ENCODE data around the gene FBXL14.

FBXL14 gene, protein sequence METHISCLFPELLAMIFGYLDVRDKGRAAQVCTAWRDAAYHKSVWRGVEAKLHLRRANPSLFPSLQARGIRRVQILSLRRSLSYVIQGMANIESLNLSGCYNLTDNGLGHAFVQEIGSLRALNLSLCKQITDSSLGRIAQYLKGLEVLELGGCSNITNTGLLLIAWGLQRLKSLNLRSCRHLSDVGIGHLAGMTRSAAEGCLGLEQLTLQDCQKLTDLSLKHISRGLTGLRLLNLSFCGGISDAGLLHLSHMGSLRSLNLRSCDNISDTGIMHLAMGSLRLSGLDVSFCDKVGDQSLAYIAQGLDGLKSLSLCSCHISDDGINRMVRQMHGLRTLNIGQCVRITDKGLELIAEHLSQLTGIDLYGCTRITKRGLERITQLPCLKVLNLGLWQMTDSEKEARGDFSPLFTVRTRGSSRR

DNA sequence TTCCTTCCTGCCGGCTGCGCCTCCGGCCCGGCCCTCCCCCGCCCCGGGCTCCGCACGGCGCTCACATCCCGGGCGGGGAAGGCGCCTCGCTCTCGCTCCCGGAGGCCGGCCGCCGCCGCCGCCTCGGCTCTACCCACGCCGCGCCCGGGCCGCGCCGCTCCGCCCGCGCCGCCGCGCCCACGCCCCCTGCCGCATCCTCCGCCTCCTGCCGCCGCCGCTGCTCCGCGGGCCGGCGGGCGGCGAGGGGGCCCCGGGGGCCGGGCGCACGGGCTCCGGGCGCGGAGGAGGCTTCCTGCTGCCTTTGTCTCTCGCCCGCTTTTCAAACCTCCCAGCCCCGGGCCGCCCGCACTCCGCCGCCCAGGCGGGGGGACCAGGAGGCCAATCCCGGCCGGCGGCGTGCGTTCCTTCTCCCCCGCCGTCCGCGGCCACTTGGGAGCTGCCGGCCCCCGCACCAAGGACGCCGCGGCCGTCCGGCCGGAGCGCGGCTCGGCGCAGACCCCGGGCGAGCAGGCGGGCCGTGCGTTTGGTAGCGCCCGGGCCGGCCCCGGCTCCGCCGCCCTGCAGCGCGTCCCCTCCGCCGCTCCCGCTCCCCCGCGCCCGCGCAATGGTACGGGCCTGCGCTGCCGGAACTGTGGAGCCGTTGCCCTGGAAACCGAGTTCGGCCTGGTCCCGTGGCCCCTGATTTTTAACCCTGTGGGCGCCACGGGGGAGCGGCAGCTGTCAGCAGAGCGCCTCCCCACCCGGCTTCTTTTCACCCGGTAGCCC lies at the start of gene FBXL14:
FBXL14 (minus strand) TSS at position 321 of the 765 bp plus-strand sequence. CDS start 515 bp downstream, outside the sequence.
- DNase-seq: peak; percentile 91

DNA sequence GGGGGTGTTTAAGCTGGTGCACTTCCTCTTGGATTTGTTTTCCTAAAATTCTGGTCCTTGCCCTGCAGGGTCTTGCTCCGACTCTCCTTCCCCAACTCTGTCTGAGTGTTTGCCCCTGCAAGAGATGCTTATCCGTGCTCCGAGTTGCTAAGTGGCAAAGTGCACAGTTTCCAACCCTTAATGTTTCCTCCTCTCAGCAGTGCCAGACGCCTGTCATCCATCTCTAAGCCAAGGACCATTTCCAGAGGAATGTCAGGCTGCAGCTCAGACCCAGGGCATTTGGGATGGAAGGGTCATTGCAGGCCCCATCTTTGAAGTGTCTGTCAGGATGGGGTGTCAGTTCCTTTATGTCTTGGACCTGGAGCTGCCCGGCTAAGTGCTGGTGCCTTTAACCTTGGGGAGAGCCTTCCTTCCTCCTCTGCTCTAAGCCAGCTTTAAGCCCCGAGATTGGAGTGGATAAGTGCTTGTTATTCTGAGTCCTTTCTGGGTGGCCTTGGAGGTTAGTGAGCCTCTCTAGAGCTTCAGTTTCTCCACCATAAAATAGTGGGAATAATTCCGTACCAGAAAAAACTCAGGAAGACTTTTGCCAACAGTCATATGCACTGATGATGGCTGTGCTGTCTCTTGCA lies 49.6 kb upstream of the FBXL14 start:
- DNase-seq: no peak

DNA sequence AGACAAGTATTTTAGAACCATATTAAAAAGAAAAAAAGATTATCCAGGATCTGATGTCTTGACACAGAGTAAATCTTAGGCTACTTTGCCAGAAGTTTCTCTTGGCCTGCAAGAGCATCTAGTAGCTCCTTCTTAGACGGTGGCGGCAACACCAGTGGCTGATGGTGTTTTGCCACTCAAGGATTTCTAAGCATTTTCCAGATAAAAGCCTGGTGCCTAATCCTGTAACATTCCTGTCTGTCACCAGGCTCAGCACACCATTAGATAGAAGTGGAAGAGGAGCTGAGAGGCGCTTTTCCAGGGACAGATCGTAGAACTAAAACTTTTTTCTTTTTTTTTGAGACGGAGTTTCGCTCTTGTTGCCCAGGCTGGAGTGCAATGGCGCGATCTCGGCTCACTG lies 48.7 kb upstream of the FBXL14 start:
- DNase-seq: no peak

DNA sequence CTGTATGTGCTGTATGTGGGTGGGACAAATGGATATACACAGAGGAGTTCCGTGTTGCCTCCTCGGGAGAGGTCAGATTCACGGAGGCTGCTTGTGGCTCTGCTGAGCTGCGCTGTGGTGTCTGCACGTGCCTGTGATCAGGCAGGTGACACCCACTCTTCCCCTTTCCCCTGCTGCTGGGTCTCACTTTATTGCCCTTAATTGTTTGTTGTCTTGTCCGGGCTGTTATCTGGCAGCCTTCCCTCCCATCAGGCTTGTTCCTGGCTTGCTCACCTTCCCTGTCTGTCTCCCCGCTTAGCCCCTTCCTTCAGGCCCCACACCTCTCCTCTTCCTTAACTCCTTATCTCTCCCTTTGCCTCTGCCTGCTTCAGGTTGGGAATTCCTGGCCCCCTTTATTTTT lies 48.1 kb upstream of the FBXL14 start:
- no peak for DNase-seq

DNA sequence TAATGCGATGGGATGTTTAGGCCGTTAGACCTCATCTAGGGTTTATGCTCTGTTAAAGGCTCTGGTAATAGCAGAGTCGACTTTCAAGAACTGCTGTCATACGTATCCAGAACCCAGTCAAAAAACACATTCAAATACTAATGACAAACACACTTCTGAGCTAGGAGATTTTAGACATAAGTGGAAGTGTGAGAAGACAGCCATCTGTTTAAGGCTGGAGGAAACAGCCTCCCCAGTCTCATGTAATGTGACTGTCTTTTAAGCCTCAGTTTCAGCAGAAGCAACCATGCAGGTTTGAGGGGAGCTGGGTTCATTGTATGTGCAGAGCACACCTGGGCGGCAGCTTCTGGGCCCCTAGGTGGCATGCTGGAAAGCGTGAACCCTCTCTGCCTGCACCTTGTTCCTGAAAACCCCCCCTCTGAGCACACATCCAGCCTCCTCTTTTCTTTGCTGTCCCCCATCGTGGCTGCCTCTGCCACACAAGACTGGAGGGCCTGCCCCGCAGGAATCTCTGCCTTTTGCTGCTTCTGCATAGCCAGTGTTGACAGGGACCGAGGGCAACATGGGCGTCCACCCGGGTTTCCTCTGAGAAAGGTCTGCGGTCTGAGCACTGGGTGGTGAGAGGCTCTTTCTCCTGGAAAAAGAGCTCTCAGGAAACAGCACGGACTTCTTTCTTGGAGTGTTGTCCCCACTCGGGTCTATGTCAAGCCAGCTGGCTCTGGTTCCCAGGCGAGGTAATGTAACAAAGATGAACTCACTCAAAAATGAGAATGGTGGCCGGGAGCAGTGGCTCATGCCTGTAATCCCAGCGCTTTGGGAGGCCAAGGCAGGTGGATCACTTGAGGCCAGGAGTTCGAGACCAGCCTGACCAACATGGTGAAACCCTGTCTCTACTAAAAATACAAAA lies 46.2 kb upstream of the FBXL14 start:
- no peak for DNase-seq

DNA sequence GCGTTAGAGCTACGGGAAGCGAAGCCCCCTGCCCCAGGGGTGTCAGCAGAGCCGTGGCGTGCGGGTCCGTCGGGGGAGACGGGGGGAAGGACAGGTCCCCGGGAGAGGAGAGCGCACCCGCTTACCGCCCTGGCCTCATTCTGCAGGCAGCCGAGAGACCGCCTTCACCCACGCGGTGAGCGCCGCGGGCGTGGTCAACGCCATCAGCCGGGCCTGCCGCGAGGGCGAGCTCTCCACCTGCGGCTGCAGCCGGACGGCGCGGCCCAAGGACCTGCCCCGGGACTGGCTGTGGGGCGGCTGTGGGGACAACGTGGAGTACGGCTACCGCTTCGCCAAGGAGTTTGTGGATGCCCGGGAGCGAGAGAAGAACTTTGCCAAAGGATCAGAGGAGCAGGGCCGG lies 45.2 kb upstream of the FBXL14 start:
- no peak for DNase-seq

DNA sequence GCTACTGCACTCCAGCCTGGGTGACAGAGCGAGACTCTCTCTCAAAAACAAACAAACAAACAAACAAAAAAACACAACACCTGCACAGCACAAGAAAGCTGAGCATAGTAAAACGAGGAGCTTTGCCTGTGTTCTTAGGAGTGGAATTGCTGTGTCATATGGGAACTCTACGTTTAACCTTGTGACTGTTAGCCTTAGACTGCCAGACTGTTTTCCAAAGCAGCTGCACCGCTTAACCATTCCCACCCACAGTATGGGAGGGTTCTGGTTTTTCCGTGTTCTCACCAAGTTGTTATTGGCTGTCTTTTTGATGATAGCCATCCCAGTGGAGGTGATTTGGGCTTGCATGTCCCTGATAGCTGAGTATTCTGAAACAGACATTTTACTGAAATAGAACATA lies 43.8 kb upstream of the FBXL14 start:
- no peak for DNase-seq

DNA sequence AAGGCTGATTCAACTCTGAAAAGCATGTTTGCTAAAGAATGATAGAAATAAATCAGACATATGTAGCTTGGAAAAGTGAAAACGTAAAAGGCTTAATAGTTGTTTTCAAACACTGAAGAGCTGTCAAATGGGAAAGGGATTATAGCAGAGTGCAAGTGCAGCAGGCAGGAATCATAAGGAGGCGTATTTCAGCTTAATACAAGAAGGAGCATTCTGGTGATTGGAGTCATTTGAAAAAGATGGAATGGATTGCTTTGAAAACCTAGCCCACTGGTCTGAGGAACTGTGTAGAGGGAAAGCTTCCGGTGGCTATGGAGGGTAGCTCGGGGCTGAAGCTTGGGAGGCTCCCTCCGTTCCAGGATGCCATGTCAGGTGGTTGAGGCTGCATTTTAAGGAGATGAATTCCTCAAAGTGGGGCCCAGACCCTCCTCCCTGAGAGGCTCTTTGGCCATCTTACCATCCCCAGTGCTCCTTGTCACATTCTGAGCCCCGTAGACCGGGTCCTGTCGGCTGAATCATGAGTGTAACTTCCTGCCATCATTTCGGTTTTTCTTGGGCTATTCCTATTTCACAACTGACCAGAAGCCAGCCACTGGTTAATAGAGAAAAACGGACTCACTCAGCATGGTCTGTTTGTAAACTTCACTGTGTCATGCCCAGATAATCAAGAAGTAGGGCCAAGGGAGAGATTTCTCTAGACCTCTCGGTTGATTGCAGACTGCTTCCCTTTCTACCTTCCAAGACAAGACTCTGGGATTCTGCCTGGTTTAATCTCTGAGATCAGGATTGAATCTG lies 41.1 kb upstream of the FBXL14 start:
- no peak for DNase-seq

DNA sequence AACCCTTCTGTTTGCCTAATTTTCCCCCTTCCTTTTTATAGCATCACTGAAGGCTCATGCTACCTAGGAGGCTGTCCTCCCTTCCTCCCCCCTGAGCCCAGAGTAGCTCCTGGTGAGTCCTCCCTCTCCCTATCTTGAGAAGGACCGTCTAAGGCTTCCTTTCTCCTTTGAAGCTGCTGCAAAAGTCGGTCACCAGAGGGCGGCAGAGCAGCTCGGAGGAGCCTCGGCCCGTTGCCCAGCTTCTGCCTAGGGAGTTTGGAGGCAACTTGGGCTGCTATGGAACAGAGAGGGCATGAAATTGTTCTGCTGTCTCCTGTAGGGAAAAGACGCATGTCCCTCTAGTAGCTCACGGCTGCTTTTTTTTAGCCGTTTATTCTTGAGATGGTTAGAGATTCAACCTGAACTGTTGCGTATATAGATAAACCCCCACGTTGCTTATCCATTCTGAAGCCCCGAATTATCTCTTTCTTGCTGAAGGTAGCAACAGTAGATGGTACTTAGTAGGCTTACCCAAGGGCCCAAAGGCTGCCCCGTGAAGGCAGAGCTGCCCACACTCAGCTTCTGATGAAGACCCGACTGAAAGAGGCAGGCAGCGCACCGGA lies 40.3 kb upstream of the FBXL14 start:
- DNase-seq: peak; percentile 52

DNA sequence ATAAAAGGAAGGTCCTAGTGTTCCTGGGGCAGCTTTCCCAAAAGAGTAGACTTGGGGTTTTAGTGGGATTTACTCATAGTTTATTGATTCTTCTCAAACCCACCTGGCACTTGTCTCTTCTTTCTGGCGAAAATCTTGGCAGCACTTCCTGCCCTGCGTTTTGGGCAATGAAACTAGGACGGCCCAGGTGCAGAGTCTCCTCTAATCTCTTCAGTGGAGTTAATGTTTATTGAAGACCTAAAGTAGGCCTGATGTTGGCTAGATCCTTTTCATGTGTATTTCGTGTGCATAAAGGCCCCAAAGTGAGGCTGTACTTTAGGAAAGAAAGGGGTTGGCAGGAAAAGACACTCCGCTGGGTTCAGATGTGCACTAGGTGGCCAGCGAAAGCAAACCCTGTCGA lies 39.8 kb upstream of the FBXL14 start:
- no peak for DNase-seq

DNA sequence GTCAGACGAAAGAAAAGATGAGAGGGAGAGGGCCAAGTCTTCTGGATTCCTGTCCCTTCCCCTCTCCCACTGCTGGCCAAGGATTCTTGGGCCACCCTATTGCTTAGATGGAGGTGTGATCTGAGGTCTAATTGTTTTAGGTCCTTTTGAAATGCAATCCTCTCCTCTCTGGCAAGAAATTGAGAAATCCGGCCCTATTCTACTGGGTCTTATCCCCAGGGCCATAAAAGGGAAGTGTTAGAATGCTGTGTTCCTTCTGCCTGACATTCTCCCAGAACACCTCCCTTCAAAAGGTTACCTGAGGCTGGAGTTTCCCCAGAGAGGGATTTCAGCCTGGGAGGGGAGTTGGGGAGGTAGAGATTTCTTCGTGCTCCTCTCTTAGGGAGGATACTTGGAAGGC lies 39.1 kb upstream of the FBXL14 start:
- DNase-seq: no peak

DNA sequence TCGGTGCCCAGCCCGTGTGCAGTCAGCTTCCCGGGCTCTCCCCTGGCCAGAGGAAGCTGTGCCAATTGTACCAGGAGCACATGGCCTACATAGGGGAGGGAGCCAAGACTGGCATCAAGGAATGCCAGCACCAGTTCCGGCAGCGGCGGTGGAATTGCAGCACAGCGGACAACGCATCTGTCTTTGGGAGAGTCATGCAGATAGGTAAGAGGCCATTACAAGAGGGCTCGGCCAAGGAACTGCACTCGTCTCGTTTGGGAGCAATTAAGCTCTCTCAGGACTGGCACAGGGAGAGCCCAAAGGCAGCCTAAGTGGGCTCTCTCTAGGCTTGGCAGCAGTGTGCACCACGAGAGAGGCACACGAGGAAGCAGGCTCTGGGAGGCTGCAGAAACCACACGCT lies 38.3 kb upstream of the FBXL14 start:
- no peak for DNase-seq

DNA sequence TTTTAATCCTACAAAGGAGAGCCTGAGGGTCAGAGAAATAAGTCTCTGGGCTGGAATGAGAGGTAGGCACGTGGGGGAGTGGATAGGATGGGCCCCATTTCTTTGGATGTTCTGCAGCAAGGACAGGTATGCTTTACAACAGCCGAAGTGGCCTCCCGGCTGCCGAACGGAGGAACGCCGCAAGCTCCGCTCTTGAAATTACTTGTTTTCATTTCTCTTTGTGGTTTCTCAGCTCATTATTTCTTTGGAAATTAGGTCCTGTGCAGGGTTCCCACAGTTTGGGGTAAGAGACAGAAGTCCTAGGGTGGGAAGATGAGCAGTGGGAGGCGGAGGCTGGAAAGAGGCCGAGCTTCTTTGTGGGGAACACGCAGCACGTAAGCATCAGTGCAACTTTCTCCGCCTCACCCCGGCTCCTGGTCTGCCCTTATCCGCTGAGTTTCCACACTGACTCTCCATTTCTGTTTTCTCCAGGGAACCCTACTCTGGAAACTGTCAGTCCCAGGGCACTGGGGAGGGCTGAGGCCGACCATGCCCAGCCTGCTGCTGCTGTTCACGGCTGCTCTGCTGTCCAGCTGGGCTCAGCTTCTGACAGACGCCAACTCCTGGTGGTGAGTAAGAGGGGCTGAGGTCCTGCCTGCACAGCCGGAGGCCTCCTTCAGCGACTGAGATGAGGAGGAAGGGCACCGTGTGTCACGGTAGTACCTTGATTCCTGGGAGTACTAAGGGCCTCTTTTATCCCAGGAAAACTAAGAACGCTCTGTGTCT lies 36.6 kb upstream of the FBXL14 start:
- DNase-seq: no peak

DNA sequence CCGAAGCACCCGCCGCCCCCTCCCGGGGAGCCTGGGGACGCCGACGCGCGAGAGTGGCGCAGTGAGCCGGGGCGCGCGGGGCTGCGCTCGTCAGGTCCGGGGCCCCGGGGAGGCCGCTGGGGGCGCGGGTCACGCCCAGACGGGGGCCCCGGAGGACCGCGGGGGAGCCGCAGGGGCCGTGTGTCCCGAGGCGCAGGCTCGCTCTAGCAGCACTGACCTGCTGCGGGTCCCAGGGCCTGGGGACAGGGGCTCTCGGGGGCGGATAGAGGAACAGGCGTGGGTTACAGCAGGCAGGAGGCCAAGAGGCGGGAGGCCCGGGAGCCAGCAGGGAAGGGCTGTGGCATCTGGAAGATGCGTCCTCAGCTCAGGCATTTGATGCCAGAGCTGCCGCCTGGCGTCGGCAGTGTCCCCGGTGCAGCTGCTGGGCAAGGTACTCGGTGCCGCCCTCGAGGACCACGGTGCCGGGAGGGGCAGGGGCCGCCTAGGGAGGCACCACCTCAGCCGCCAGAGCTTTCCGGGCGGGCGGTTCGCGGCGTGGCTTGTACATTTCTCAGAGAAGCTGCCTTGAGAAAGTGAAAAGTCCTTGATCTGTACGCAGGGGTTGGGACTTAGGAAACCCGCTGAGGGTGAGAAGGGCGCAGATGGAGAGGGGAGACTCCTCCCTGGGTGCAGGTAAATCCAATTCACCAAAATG lies 35.9 kb upstream of the FBXL14 start:
- no peak for DNase-seq

DNA sequence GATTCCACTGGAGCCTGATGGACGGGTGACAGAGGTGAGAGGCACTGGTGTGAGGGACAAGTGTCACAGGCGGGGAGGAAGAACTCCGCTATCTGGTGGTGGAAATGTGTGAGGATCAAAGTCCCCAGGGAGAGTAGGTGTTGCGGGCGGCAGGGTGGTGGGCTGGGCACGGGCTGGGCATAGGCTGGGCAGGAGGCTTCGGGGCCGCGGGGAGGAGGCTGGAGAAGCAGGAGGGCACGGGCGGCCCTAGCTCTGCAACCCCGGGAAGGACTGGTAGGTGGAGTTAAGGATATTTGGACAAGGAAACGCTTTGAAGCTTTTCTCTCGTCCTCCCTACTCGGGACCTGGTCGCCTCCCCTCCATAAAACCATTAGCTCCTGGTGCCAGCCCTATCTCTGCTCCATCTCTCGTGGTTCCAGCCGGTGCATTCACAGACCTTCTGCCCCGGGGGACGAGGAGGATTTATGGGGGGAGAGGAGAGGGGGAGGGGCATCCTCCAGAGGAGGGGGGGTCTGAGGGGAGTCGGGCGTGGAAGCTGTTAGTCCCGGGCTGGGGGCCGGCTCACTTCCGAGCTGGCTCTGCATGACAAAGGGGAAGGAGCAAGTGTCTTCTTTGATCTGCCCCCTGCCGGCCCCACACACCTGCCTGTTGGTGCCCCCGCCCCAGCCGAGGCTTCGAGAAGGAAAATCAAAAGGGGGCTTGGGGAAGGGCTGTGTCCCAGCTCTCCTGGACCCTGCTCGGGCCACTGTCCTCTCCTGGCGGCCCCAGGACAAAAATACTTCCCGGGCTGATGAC lies 35.2 kb upstream of the FBXL14 start:
- DNase-seq: peak; percentile 17

DNA sequence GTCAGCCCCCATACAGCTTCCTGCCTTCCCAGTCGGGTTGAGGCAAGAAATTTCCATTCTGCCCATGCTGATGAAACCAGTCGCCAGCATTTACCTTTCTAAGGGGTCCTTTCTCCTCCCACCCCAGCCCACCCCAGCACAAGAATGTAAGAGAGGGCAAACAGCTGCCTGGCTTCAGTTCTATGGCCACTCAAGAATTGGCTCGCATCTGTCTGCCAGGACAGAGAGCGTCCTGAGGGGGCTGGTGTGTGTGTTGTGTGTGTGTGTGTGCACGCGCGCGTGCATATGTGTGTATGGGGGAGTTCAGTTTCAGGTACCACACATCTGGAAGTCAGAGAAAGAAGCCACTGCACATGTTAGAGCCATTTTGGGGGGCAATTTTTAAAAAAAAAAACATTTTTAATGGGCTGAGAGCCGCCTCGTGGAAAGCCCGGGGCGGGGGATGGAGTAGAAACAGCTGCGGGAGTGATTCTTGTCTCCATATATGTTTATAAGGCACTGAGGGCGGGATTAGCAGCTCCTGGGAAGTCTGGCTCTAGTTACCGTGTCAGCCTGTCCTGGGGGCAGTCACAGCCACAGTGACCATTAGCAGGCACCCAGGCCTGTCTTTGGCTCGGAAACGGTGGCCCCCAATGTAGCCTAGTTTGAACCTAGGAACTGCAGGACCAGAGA lies 34.4 kb upstream of the FBXL14 start, which contains the start of gene WNT5B:
WNT5B (plus strand) TSS at position 566 of the 672 bp plus-strand sequence. CDS start 2,124 bp downstream, outside the sequence.
- DNase-seq: no peak

DNA sequence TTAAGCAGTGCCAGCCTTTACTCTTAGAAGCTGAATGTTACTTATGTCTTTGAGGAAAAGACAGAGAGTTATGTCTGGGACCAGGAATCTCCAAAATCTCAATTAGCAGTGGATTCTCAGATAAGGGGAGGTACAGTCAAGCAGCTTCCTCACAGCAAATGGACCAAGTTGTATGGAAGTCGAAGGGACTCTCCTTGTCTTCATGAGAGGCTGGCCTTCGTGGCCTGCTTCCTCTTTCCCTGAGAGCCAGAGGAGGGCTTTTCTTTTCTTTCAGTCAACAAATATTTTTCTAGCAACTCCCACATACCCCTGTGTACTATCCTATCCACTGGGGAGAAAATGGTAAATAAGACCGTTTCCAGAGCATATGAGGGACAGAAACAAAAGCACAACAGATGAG lies 28.0 kb upstream of the FBXL14 start:
- no peak for DNase-seq

DNA sequence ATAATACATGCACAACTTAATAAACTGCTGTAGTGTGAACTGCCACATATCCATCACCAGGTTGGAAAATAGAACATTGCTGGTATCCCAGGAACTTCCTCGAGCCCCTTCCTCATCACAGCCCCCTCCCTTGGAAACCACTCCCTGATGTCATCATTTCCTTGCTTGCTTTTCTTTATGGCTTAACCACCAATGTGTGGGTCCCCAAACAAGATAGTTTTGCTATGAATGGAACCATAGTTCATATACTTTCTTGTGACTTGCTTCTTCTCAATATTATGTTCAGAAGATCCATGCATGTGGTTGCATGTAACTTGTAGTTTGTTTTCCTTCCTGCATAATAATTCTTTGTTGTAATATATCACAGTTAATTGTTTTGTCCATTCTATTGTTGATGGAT lies 25.7 kb upstream of the FBXL14 start:
- DNase-seq: no peak

Data from CD4-positive, alpha-beta T cell treated with Interferon gamma for 1 hour (primary cell).